ENCODE measurements around the gene RUFY3.

- no peak for TF ChIP-seq EZH2 (IDR thresholded peaks at IDR 0.05)
- TF ChIP-seq CTCF (IDR thresholded peaks at IDR 0.05) = no peak
Measured at GRCh38 chr4:70829492-70829891, 107.7 kb downstream of the RUFY3 start.
